Esophagus squamous epithelium (tissue), 5 donors: Measurements from ENCODE around the gene CBLB. TPM values are rescaled to one million over a fixed set of nuclear protein-coding genes. Genes with fewer than 3 reads are reported as not detected.

Experiments
- DNase-seq: peaks from one replicate; lab custom pipeline; 2025; lab: John Stamatoyannopoulos, UW
- H3K27ac ChIP-seq, 4 donors: fragments of 200-600 bp; sonication (generic); one replicate each; pipeline ENCODE4 v1.5.1; 2016 to 2019; ENCODE audit warnings: mild to moderate bottlenecking in 1 of 4
- H3K27me3 ChIP-seq, 4 donors: fragments of 200-600 bp; sonication (generic); 1 replicate in 3 of 4; 2 replicates in 1 of 4; pipeline versions ENCODE4 v1.5.1 to v1.6.0; 2017 to 2021; ENCODE audit warnings: antibody characterized with exemption in 1 of 4
- H3K36me3 ChIP-seq, 3 donors: fragments of 200-600 bp; sonication (generic); one replicate each; pipeline ENCODE4 v1.5.1; 2016 to 2019
- H3K4me1 ChIP-seq, 3 donors: fragments of 200-600 bp; sonication (generic); one replicate each; pipeline ENCODE4 v1.5.1; 2017 to 2019
- H3K4me3 ChIP-seq, 4 donors: fragments of 200-600 bp; sonication (generic); 1 replicate in 3 of 4; 2 replicates in 1 of 4; pipeline ENCODE4 v1.5.1; 2016 to 2019; ENCODE audit warnings: mild to moderate bottlenecking in 2 of 4, moderate library complexity in 1 of 4
- H3K9me3 ChIP-seq, 3 donors: fragments of 200-600 bp; sonication (generic); one replicate each; pipeline ENCODE4 v1.5.1; 2016 to 2019
- POLR2A ChIP-seq, 4 donors: fragments of 450-650 bp; IDR thresholded peaks; one replicate each; pipeline ENCODE4 v1.6.1; 2017; ENCODE audit warnings: antibody characterized with exemption in 4 of 4, mild to moderate bottlenecking in 4 of 4, moderate library complexity in 3 of 4
- WGBS, 2 donors: methylation state at CpG; one replicate each; pipeline ENCODE4 v1.1.5; 2018; 5-methylcytosine and 5-hydroxymethylcytosine counted together
- intact Hi-C: fragments of 100-400 bp; cut with DNase I; formaldehyde crosslinking; loops from one replicate; pipeline ENCODE4 v1.15.0; 2022
- total RNA-seq, 4 donors: library from RNA; depleted of rRNA; stranded (reverse); fragments of >200 nt; gene quantifications; one replicate each; pipeline ENCODE4 v1.1.0, GENCODE V29; 2016
- TF ChIP-seq, protein P1 (sequence below), 6 experiments: fragments of 450-650 bp in 4 of 6; fragments of 200-600 bp in 2 of 6; sonication (generic) in 2 of 6; IDR thresholded peaks; one replicate each; pipeline ENCODE4 v1.5.1; 2016 to 2019; ENCODE audit warnings: antibody characterized with exemption in 6 of 6, mild to moderate bottlenecking in 4 of 6, moderate library complexity in 4 of 6
- donor health status: DM: yes; HTN: yes; CAD: no.

The CBLB gene
- total RNA-seq, 4 donors from 2014 or later: 6.7 to 29.4 (median 19.6) TPM

DNA sequence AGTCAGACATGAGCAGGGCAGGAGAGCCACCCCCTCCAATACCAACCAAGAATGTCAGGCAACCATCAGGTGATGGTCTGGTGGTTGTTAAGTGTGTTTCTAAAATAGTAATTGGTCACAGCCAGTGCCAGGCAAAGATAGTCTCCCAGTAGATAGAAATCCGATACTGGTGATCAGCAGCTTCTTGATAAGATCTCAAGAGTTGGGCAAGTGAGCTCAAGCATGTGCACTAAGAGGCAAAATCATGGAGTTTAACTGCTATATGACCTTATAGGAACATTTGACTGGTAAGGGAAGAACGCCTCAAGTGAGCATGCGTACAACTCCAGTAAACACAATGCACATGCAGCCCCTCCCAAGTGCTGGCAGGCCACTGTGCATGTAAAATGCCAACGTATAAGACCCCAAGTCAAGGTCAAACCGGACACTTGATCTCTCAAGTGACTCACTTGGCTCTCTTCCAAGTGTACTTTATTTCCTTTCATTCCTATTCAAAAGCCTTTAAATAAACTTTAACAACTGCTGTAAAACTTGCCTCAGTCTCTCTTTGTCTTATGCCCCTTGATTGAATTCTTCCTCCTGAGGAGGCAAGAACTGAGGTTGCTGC, 36.0 kb upstream of the CBLB start:
- DNase-seq: no peak
- TF ChIP-seq, protein P1, sequence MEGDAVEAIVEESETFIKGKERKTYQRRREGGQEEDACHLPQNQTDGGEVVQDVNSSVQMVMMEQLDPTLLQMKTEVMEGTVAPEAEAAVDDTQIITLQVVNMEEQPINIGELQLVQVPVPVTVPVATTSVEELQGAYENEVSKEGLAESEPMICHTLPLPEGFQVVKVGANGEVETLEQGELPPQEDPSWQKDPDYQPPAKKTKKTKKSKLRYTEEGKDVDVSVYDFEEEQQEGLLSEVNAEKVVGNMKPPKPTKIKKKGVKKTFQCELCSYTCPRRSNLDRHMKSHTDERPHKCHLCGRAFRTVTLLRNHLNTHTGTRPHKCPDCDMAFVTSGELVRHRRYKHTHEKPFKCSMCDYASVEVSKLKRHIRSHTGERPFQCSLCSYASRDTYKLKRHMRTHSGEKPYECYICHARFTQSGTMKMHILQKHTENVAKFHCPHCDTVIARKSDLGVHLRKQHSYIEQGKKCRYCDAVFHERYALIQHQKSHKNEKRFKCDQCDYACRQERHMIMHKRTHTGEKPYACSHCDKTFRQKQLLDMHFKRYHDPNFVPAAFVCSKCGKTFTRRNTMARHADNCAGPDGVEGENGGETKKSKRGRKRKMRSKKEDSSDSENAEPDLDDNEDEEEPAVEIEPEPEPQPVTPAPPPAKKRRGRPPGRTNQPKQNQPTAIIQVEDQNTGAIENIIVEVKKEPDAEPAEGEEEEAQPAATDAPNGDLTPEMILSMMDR (IDR thresholded peaks at IDR 0.05): no peak
- no peak for TF ChIP-seq POLR2A (IDR thresholded peaks at IDR 0.05)
- Histone ChIP-seq H3K9me3 (no peaks in the 10 kb centered on the region), H3K27me3 (no peaks in the 10 kb centered on the region), H3K36me3 (no peaks in the 10 kb centered on the region), H3K27ac (no peak overlapping the region), H3K4me1 (peaks cover 0 to 25% (median 3%) of the 10 kb centered on the region in 3 donors), H3K4me3 (no peak overlapping the region)
- WGBS, 2 donors: 57 to 72% methylated on average over 5 of the region's 5 CpGs
- intact Hi-C loops: no loop called here

DNA sequence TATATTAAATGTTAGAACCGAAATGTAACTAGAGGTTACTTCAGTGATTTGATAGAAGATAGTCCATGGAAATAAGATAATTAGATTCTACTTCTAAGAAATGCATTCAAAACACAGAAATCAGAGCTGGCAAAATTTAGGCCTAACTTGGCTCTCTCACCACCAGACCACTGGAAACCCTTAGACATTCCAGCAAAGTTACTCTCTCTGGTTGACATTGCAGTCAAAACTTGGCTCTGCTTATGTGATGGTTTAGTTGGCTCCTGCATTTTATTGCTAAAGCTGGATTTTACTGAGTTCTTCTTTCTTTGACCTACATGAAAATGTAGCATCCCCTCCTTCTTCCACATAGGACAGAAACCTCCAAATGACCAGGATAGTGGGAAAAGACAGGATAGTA, 35.4 kb upstream of the CBLB start:
- Histone ChIP-seq H3K9me3 (no peaks in the 10 kb centered on the region), H3K27me3 (no peaks in the 10 kb centered on the region), H3K4me1 (peaks cover 0 to 25% (median 3%) of the 10 kb centered on the region in 3 donors), H3K36me3 (no peaks in the 10 kb centered on the region), H3K27ac (no peak overlapping the region), H3K4me3 (no peak overlapping the region)
- intact Hi-C loops: no loop called here
- no peak for TF ChIP-seq POLR2A (IDR thresholded peaks at IDR 0.05)
- TF ChIP-seq, protein P1 (IDR thresholded peaks at IDR 0.05): no peak
- no peak for DNase-seq
- WGBS, 2 donors: 92 to 93% methylated on average over 1 of the region's 1 CpG

DNA sequence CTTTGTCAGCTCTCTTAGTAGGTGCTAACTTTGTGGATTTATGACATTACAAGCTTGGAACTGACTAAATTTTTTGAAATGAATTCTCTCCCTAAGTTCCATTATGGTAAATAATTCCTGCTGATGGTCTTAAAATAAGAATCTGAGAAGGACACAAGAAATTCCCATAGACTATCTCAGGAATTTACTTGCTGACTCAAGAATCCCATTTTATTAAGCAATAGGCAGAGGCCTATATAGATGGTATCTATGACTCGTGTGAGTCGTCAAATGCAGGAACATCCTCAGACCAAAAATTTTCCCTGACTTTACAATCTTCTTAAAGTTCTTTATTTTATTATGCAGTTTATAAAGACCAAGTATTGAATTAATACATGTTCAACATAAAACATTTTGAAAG, 30.7 kb upstream of the CBLB start:
- Histone ChIP-seq H3K9me3 (no peaks in the 10 kb centered on the region), H3K4me3 (no peak overlapping the region), H3K27ac (no peak overlapping the region), H3K4me1 (no peaks in the 10 kb centered on the region), H3K27me3 (no peaks in the 10 kb centered on the region), H3K36me3 (no peaks in the 10 kb centered on the region)
- DNase-seq: no peak
- intact Hi-C loops: no loop called here
- TF ChIP-seq POLR2A (IDR thresholded peaks at IDR 0.05): no peak
- TF ChIP-seq, protein P1 (IDR thresholded peaks at IDR 0.05): no peak
- WGBS, 2 donors: 50 to 75% methylated on average over 2 of the region's 2 CpGs

DNA sequence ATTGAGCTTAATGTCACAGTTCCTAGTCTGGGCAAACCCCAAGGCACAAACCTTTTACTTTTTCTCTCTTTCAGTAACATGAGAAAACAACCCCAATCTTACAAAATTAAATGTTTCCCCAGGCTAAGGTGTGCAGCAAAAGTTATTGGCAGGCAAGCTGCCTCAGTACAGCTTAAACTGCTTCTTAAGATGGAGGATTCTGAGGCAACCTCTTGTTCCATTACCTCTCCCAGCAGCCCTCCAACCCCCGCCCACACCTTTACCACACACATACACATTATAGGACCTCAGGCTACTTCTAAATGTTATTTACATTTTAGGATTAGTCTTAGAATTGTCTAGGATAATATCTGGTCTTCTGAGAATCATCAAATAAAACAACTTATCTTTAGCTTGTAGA, 22.3 kb upstream of the CBLB start:
- Histone ChIP-seq H3K27ac (no peak overlapping the region), H3K9me3 (no peaks in the 10 kb centered on the region), H3K27me3 (no peaks in the 10 kb centered on the region), H3K4me1 (no peaks in the 10 kb centered on the region), H3K36me3 (no peaks in the 10 kb centered on the region), H3K4me3 (no peak overlapping the region)
- TF ChIP-seq, protein P1 (IDR thresholded peaks at IDR 0.05): no peak
- no peak for TF ChIP-seq POLR2A (IDR thresholded peaks at IDR 0.05)
- DNase-seq: no peak
- 80 to 100% methylated on average over 1 of the region's 1 CpG for WGBS, 2 donors
- intact Hi-C loops: no loop called here

- intact Hi-C loops: no loop called here
Observed at GRCh38 chr3:105888621-105889579, 20.1 kb upstream of the CBLB start.

More at GRCh38 chr3:105888621-105889579, 20.1 kb upstream of the CBLB start:
- WGBS, 2 donors: 92% methylated on average over 4 of the region's 4 CpGs
- H3K27me3 ChIP-seq: no peaks in the 10 kb centered on the region
- H3K4me1 ChIP-seq: no peaks in the 10 kb centered on the region
- H3K9me3 ChIP-seq: no peaks in the 10 kb centered on the region
- H3K27ac ChIP-seq: no peak overlapping the region
- no peak for DNase-seq
- TF ChIP-seq, protein P1 (IDR thresholded peaks at IDR 0.05): no peak
- no peak for TF ChIP-seq POLR2A (IDR thresholded peaks at IDR 0.05)
- H3K36me3 ChIP-seq: no peaks in the 10 kb centered on the region
- no peak overlapping the region for H3K4me3 ChIP-seq
